ENCODE results near the gene COL9A2. TPM values are rescaled to one million over a fixed set of nuclear protein-coding genes. Genes with fewer than 3 reads are reported as not detected.
"Not testable (repeated sequence)": the region's sequence is repeated elsewhere in the genome, so short reads cannot be mapped to it uniquely, and the experiment has no call there.

The COL9A2 gene
- 1 to 10 TPM; 1.2 to 2.7 (median 1.6) TPM for polyA plus RNA-seq (ENCODE audit: insufficient read length in 10 of 10)
- long read RNA-seq, donor 1 = 0 reads
- long read RNA-seq, donor 2 = 0 reads
- long read RNA-seq, donor 3 = 0 reads
- long read RNA-seq, donor 4 = 0 reads
- long read RNA-seq, donor 5 = 0 reads
- long read RNA-seq, donor 6 = 0 reads
- long read RNA-seq, donor 7 = 0 reads
- long read RNA-seq, donor 8 = 0 reads
- long read RNA-seq, donor 9 = 0 reads

- peak in 1 of 3 donors; percentile 58 for DNase-seq
These were observed at the start of gene COL9A2 for GRCh38 chr1:40316595-40317393. Gene COL9A2 (minus strand): TSS chr1:40317286. CDS start chr1:40317197, 89 bp downstream.

GRCh38 chr1:40363721-40364120, 46.6 kb upstream of the COL9A2 start:
- DNase-seq = no peak

GRCh38 chr1:40362699-40363098, 45.6 kb upstream of the COL9A2 start:
- DNase-seq = peak in 1 of 3 donors; percentile 17

- no peak for DNase-seq
These were observed 45.1 kb upstream of the COL9A2 start for GRCh38 chr1:40362199-40362598.

GRCh38 chr1:40361637-40362036, 44.6 kb upstream of the COL9A2 start:
- DNase-seq = no peak

DNA sequence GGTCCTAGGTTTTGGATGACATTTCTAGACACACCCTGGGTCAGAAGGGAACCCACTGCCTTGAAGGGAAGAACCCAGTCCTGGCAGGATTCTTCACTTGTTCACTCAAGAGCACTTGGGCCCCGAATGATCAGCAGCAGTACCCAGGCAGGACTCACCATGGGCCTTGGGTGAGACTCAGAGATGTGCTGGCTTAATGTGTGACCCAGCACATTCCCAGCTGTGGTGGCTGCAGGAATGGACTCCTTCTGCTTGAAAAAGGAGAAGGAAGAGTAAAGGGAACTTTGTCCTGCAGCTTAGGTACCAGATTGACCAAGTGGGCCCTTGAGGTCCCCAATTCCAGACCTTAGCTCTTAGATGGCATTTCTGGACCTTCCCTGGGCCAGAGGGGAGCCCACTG, 44.1 kb upstream of the COL9A2 start:
- no peak for DNase-seq

DNA sequence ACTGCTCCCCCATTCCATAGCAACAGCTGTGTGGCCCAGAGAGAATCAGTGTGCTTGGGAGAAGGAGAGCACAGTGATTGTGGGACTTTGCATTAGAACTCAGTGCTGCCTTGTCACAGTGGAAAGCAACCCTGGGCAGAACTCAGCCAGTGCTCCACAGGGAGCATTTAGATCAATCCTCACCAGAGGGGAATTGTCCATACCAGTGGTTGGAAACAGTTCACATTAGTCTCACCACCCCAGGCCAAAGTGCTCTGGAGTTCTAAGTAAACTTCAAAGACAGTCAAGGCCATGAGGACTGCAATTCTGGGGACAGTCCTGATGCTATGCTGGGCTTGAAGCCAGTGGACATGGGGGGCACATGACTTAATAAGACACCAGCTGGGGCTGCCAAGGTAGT, 43.5 kb upstream of the COL9A2 start:
- no peak for DNase-seq

- DNase-seq = no peak
These were observed 40.5 kb upstream of the COL9A2 start for GRCh38 chr1:40357625-40358024.

DNA sequence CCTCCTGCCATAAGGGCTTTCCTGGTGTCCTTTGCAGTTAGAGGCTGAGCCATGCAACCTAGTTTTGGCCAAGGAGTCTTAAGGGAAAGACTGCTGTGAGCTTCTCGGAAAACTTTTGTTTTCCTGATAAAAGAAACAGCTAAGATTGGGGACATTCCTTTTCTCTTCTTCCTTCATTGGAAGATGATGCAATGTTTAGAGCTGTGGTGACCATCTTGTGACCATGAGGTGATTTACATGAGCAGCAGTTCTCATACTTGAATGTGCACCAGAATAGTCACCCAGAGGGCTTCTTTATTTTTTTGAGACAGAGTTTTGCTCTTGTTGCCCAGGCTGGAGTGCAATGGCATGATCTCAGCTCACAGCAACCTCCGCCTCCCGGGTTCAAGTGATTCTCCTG, 36.0 kb upstream of the COL9A2 start:
- no peak for DNase-seq

DNA sequence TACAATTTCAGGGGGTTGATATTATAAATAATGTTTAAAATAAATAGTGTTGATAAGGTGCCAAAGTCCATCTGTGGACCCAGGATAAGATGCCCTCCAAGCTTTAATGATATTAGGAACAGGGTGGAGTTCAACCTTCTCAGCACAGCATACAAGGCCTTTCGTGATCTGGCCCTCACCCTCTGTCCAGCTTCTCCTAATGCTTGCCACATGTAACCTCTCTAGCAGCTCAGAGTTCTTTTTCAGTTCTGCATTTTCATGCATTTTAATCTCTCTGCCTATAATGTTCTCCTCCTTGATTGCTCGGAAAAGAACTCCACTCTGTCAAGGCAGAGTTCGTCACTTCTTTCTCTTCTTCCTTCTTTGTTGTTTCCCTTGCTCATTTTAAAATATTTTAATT, 35.0 kb upstream of the COL9A2 start:
- no peak for DNase-seq

GRCh38 chr1:40351124-40351523, 34.0 kb upstream of the COL9A2 start:
- DNase-seq = no peak

DNA sequence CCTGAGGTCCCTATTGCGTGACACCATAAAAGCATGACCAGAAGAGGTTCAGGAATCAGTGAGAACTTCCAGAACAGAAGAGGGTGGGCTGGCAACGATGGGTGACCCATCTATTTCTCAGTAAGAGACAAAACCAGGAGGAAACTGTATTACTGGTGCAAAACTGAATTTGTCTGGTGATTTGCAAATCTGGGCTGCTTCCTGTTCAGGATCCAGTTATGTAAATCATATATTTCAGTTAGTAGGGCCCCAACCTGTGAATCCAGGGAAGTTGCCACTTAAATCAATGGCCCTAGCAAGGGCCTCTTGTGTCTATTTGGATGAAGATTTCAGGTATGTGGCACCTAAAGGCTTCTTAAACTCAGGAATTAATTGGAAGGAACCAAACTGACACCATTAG, 33.3 kb upstream of the COL9A2 start:
- no peak for DNase-seq

DNA sequence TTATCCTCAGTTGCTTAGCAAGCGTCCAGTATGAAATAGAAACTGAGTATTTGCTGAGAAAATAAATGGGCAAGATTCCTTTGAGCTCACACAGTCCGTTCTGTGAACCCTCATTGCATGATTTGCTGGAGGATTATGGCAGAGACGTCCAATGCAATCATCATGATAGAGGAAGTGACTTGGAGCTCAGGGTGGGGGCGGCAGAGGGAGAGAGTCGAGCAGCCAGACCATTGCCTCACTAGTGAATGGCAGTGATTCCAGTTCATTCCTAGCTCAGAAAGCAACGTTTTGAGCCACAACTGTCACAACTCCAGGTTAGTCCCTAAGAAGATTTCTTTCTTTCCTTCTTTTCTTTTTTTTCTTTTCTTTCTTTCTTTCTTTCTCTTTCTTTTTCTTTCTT, 27.5 kb upstream of the COL9A2 start:
- DNase-seq = peak; percentile 15 to 43 (median 21)

DNA sequence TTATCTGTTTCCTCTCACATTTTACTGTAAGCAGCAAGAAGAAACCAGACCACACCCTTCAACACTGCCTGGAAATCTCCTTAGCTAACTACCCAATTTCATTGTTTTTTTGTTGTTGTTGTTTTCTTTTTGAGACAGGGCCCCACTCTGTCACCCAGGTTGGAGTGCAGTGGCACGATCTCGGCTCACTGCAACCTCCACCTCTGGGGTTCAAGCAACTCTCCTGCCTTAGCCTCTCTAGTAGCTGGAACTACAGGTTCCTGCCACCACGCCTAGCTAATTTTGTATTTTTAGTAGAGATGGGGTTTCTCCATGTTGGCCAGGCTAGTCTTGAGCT, 25.3 kb upstream of the COL9A2 start:
- DNase-seq = not testable (repeated sequence)

GRCh38 chr1:40341491-40342380, 24.6 kb upstream of the COL9A2 start:
- DNase-seq = no peak

DNA sequence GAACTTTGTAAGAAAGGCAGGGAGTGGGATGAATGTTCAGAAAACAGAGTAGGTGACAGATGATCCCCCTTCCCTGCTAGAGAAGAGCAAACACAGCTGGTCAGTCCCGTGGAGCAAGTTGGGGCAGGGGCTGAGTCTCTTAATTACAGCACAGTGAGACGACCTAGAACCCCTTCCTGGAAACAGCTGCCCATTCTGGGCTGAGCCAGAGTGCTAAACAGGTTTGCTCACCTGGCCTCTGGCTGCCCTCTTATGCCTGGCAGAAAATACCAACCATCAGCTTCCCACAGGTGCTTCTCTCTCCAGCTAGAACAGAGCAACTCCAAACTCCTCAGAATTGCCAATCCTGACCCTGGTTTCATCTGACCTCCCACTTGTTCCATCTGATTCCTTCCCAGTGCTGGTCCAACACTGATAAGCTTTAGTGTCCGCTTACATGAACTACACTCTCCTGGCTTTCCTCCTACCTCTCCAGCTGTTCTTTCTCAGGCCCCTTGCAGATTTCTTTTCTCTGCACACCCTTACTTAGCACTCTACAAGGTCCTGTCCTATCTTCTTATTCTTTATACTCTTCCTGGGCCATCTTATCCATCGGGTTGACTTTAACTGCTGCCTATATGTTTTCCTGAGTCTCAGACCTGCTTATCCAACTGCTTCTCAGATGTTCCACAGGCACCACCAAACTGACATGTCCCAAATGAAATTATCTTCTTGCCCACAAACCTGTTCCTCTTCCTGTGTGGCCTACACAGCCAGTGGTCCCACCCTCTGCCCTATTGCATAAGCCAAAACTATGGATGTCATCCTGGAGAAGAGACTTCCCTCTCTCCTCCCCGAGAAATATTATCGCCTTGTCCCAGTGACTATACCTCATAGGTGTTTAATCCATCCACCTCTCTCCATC, 22.6 kb upstream of the COL9A2 start:
- no peak for DNase-seq

DNA sequence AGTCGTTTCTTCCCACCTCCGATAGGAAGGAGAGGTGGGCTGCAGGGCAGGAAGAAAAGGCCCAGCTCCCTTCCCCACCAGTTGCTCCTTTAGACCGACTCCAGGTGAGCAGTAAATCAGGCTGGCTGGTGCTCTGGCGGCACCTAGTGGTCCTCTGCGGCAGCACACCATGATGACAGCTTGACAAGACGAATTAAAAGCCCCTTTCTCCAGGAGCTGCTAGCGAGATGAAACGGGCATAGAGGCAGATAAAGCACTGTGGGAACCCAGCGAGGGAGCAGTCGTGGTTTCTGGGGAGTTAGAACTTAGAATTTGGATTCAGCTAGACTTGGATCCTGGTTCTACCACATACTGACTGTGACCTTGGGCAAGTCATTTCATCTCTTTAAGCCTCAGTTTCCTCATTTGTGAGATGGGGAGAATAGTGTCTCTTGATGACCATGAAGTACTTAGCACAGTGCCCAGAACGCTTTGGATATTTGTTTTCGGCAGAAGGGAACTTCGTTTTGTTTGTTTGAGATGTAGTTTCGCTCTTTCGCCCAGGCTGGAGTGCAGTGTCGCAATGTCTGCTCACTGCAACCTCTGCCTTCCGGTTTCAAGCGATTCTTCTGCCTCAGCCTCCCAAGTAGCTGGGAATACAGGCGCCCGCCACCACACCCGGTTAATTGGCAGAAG, 21.8 kb upstream of the COL9A2 start:
- DNase-seq = peak; percentile 59 to 80 (median 71)

- no peak for DNase-seq
These were observed 20.4 kb upstream of the COL9A2 start for GRCh38 chr1:40337443-40337842.

- DNase-seq = no peak
These were observed 15.6 kb upstream of the COL9A2 start for GRCh38 chr1:40332695-40333094.

GRCh38 chr1:40331403-40331802, 14.3 kb upstream of the COL9A2 start:
- not testable (repeated sequence) for DNase-seq
